ENCODE measurements around the gene ATP1A3.

The ATP1A3 gene

GRCh38 chr19:41918653-41919244 lies 75.3 kb downstream of the ATP1A3 start:
- DNase-seq: no peak

- DNase-seq: no peak
These were observed 75.9 kb downstream of the ATP1A3 start for GRCh38 chr19:41918095-41918494.

GRCh38 chr19:41917676-41918075 lies 76.4 kb downstream of the ATP1A3 start:
- DNase-seq: no peak
